Spleen (tissue), 11 donors: ENCODE measurements around the gene CACNB1. TPM values are rescaled to one million over a fixed set of nuclear protein-coding genes. Genes with fewer than 3 reads are reported as not detected.

ENCODE experiments used
- DNase-seq: peaks from one replicate; pipeline ENCODE4 v3.0.0-alpha.2; 2020
- H3K27ac ChIP-seq, 8 donors: fragments of 200-600 bp; sonication (generic) in 7 of 8; 1 replicate in 4 of 8; 2 replicates in 4 of 8; pipeline versions ENCODE4 v1.5.0 to v1.8.0; 2016 to 2021; ENCODE audit warnings: inconsistent platforms in 4 of 8, mild to moderate bottlenecking in 4 of 8, moderate library complexity in 1 of 8
- H3K27me3 ChIP-seq, 7 donors: fragments of 200-600 bp; sonication (generic) in 6 of 7; replicated peaks in 1 of 7; 1 replicate in 4 of 7; 2 replicates in 3 of 7; pipeline versions ENCODE4 v1.5.0 to v1.8.0; 2016 to 2021; ENCODE audit warnings: inconsistent platforms in 3 of 7, mild to moderate bottlenecking in 1 of 7
- H3K36me3 ChIP-seq, 6 donors: fragments of 200-600 bp; sonication (generic) in 5 of 6; 1 replicate in 4 of 6; 2 replicates in 2 of 6; pipeline versions ENCODE4 v1.5.0 to v1.8.0; 2016 to 2021; ENCODE audit warnings: inconsistent platforms in 2 of 6
- H3K4me1 ChIP-seq, 6 donors: fragments of 200-600 bp; sonication (generic) in 5 of 6; 1 replicate in 3 of 6; 2 replicates in 3 of 6; pipeline versions ENCODE4 v1.5.0 to v1.8.0; 2016 to 2021; ENCODE audit warnings: inconsistent platforms in 3 of 6
- H3K4me3 ChIP-seq, 8 donors: fragments of 200-600 bp; sonication (generic) in 7 of 8; 1 replicate in 4 of 8; 2 replicates in 4 of 8; pipeline versions ENCODE4 v1.5.0 to v1.8.0; 2016 to 2021; ENCODE audit warnings: inconsistent platforms in 4 of 8, mild to moderate bottlenecking in 4 of 8, moderate library complexity in 2 of 8
- H3K9me3 ChIP-seq, 8 donors: fragments of 200-600 bp; sonication (generic) in 7 of 8; 1 replicate in 4 of 8; 2 replicates in 4 of 8; pipeline versions ENCODE4 v1.5.0 to v1.8.0; 2016 to 2021; ENCODE audit warnings: inconsistent platforms in 4 of 8
- CTCF ChIP-seq, 11 experiments: fragments of 200-600 bp in 7 of 11; fragments of 450-650 bp in 4 of 11; sonication (generic) in 4 of 11; IDR thresholded peaks in 8 of 11; conservative IDR thresholded peaks in 3 of 11; 1 replicate in 7 of 11; 2 replicates in 4 of 11; pipeline versions ENCODE4 v1.4.0 to v1.8.0; 2016 to 2021; ENCODE audit warnings: antibody characterized with exemption in 11 of 11, inconsistent platforms in 4 of 11, mild to moderate bottlenecking in 1 of 11
- POLR2A ChIP-seq, 3 donors: fragments of 450-650 bp; IDR thresholded peaks; one replicate each; pipeline ENCODE4 v1.5.1; 2017; ENCODE audit warnings: antibody characterized with exemption in 3 of 3, mild to moderate bottlenecking in 1 of 3
- POLR2AphosphoS5 ChIP-seq, 3 donors: sonication (generic); formaldehyde crosslinking; IDR thresholded peaks; one replicate each; pipeline ENCODE4 v1.5.1; 2017; ENCODE audit warnings: antibody characterized with exemption in 3 of 3
- WGBS, 5 donors: extraction: QIAGEN DNeasy Blood & Tissue Kit in 3 of 5; methylation state at CpG; one replicate each; pipeline versions ENCODE4 v1.1.5 to v1.1.7; 2013 to 2018; 5-methylcytosine and 5-hydroxymethylcytosine counted together
- intact Hi-C: fragments of 100-400 bp; cut with DNase I; formaldehyde crosslinking; loops from one replicate; pipeline ENCODE4 v1.15.0; 2023; ENCODE audit warnings: low total_unique reads
- polyA plus RNA-seq, 3 donors: library from polyadenylated mRNA; stranded (reverse); fragments of 200-250 nt; gene quantifications; one replicate each; pipeline ENCODE4 v1.2.1, GENCODE V29; 2013
- total RNA-seq, 7 donors: library from RNA; depleted of rRNA in 3 of 7; stranded (reverse); fragments of >200 nt in 3 of 7; fragmentation: NEBNext Ultra II Directional in 4 of 7; extraction: Animal tissue kit (Norgen Biotek cat#: 25700) in 4 of 7; gene quantifications; one replicate each; pipeline versions ENCODE4 v1.1.0 to v1.2.1, GENCODE V29; 2016 to 2021
- donor health status: healthy with polysubstance abuse.
- donor health status: DM: no; HTN: no; CAD: no; lungs with moderate emphysema.
- donor health status: DM: no; HTN: no; CAD: no.
- donor health status: Bipolar disorder and iron deficiency.
- donor health status: healthy.
- donor health status: DM: no; HTN: no; CAD: no.
- donor health status: DM: yes; HTN: yes; CAD: no.

Gene CACNB1
- total and polyA plus RNA-seq, 10 donors = 2.0 to 11.9 (median 6.7) TPM

GRCh38 chr17:39191750-39192510, 5.5 kb downstream of the CACNB1 start:
- Histone ChIP-seq H3K27me3 (peaks cover 0 to 3% (median 0%) of the 10 kb centered on the region in 7 donors), H3K4me1 (peaks cover 0 to 34% (median 19%) of the 10 kb centered on the region in 6 donors), H3K4me3 (no peak overlapping the region), H3K9me3 (no peaks in the 10 kb centered on the region), H3K36me3 (peaks cover 0 to 66% (median 22%) of the 10 kb centered on the region in 6 donors), H3K27ac (no peak overlapping the region)
- intact Hi-C loops = no loop called here
- no peak for DNase-seq
- WGBS, 5 donors = 88 to 98% (median 96%) methylated on average over 7 to 9 of the region's 9 CpGs
- TF ChIP-seq CTCF (IDR thresholded peaks at IDR 0.05 in 8 of 11, conservative IDR thresholded peaks at IDR 0.05 in 3 of 11) (no peak), POLR2AphosphoS5 (IDR thresholded peaks at IDR 0.05) (no peak), POLR2A (IDR thresholded peaks at IDR 0.05) (no peak)

DNA sequence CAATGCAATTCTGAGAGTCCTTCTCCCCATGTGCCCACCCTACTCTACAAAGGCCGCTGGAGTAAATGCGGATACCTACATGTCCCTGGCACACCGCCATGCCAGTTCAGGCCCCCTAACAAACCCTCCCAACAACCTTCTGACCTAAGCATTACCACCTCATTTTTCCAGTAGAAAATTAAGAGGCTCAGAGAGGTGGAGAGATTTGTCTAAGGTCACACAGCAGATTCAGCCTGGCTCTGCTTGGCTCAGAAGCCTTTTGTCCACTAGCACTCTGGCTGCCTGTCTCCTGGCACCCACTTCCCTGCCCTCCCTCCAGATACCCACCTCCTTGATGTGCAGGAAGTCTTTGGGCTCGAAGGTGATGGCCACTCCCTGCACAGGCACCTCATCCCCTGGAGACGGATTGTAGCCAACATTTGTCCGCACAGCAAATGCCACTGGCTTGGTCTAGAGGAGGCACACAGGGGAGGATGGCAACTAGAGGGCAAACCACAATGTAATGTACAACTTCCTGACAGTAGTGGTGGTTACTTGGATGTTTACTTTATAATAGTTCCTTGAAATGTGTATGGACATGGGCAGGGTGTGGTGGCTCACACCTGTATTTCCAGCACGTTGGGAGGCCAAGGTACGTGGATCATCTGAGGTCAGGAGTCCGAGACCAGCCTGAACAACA, 10.2 kb downstream of the CACNB1 start:
- H3K4me1 ChIP-seq = no peaks in the 10 kb centered on the region
- intact Hi-C loops = no loop called here
- 82 to 90% (median 85%) methylated on average over 9 of the region's 9 CpGs for WGBS, 5 donors
- TF ChIP-seq POLR2AphosphoS5 (IDR thresholded peaks at IDR 0.05) (no peak), CTCF (IDR thresholded peaks at IDR 0.05 in 8 of 11, conservative IDR thresholded peaks at IDR 0.05 in 3 of 11) (no peak), POLR2A (IDR thresholded peaks at IDR 0.05) (no peak)
- H3K36me3 ChIP-seq = peaks cover 0 to 97% (median 28%) of the 10 kb centered on the region in 6 donors
- H3K27me3 ChIP-seq = no peaks in the 10 kb centered on the region
- no peak overlapping the region for H3K4me3 ChIP-seq
- DNase-seq = no peak
- no peaks in the 10 kb centered on the region for H3K9me3 ChIP-seq
- H3K27ac ChIP-seq = no peak overlapping the region

DNA sequence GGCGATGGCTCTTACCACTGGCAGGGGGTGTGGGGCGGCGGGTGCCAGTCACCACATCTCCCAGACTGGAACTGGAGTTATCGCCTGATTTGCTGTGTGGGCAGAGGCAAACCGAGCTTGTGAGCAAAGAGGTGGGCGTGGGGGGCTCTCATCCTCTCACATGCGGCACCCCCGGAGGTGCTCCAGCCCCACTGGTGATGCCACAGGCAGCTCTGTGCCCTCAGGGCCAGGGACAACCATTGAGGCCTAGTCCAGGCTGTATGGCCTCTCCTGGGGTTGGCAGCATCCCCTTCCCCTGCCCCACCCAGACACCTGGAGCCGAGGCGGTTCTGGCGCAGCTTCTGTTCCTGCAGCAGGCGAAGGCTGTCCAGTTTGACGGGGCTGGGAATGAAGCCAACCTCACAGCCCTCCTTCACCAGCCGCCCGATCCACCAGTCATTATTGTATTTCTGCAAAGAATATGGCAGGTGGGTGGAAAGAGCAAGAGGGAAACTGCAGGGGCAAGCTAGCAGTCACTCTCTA, 10.9 kb downstream of the CACNB1 start:
- Histone ChIP-seq H3K27me3 (no peaks in the 10 kb centered on the region), H3K4me1 (no peaks in the 10 kb centered on the region), H3K9me3 (no peaks in the 10 kb centered on the region), H3K4me3 (no peak overlapping the region), H3K36me3 (peaks cover 0 to 98% (median 25%) of the 10 kb centered on the region in 6 donors), H3K27ac (no peak overlapping the region)
- DNase-seq = no peak
- no peak for TF ChIP-seq POLR2A (IDR thresholded peaks at IDR 0.05)
- no peak for TF ChIP-seq CTCF (IDR thresholded peaks at IDR 0.05 in 8 of 11, conservative IDR thresholded peaks at IDR 0.05 in 3 of 11)
- no peak for TF ChIP-seq POLR2AphosphoS5 (IDR thresholded peaks at IDR 0.05)
- intact Hi-C loops = no loop called here
- 91 to 97% (median 92%) methylated on average over 9 to 15 of the region's 15 CpGs for WGBS, 5 donors

DNA sequence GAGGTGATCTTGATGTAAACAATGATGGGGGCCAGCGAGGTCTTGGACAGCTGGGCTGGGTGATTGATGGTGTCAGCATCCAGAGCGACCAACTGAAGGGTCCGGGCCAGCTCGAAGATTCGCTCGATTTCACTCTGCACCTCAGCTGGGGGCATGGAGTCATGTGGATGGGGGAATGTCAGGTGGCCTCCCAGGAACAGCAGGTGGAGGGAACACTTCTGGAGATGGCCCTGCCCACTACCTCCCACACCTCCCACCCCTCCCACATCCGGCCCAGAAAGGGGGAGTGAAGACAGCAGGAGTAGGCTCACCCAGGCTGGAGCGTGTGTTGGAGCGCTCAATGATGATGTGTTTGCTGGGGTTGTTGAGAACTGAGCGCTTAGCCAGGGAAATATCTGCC, 13.7 kb downstream of the CACNB1 start:
- 87 to 98% (median 92%) methylated on average over 10 of the region's 10 CpGs for WGBS, 5 donors

More for the DNA sequence above, 13.7 kb downstream of the CACNB1 start:
- TF ChIP-seq CTCF (IDR thresholded peaks at IDR 0.05 in 8 of 11, conservative IDR thresholded peaks at IDR 0.05 in 3 of 11) (no peak), POLR2A (IDR thresholded peaks at IDR 0.05) (no peak), POLR2AphosphoS5 (IDR thresholded peaks at IDR 0.05) (no peak)
- H3K4me3 ChIP-seq = no peak overlapping the region
- no peaks in the 10 kb centered on the region for H3K27me3 ChIP-seq
- no peak overlapping the region for H3K27ac ChIP-seq
- DNase-seq = no peak
- intact Hi-C loops = no loop called here
- H3K9me3 ChIP-seq = no peaks in the 10 kb centered on the region
- H3K4me1 ChIP-seq = no peaks in the 10 kb centered on the region
- peaks cover 0 to 92% (median 20%) of the 10 kb centered on the region in 6 donors for H3K36me3 ChIP-seq
